Keratinocyte (primary cell): ENCODE results near the gene TGFBI. TPM values are rescaled to one million over a fixed set of nuclear protein-coding genes. Genes with fewer than 3 reads are reported as not detected.

Source experiments
- DNase-seq: peaks from one replicate; pipeline ENCODE4 v3.0.0-alpha.2; 2011; ENCODE audit warnings: low read depth, missing footprints, low spot score
- FAIRE-seq: peaks from 2 replicates; lab custom pipeline; 2011; peaks lifted over from hg19 to GRCh38; lab: Jason Lieb, UNC
- H2AFZ ChIP-seq: 2 replicates; pipeline ENCODE4 v1.6.0; 2012; ENCODE audit warnings: low read length, control low read depth, inconsistent platforms; ENCODE audit not compliant: control insufficient read depth
- H3K27ac ChIP-seq: 2 replicates; pipeline ENCODE4 v1.5.1; 2011; ENCODE audit warnings: low read length; ENCODE audit not compliant: control insufficient read depth, insufficient read depth
- H3K27me3 ChIP-seq: 3 replicates; pipeline ENCODE4 v1.6.0; 2011; ENCODE audit warnings: low read length; ENCODE audit not compliant: control insufficient read depth, insufficient read depth; ENCODE audit errors: extremely low read depth
- H3K36me3 ChIP-seq, 2 experiments: 2 replicates in 1 of 2; 3 replicates in 1 of 2; pipeline ENCODE4 v1.5.1; 2011; ENCODE audit warnings: low read length in 2 of 2, mild to moderate bottlenecking in 1 of 2; ENCODE audit not compliant: control insufficient read depth in 2 of 2, insufficient read depth in 2 of 2; ENCODE audit errors: extremely low read depth in 1 of 2
- H3K4me1 ChIP-seq: 3 replicates; pipeline ENCODE4 v1.5.1; 2011; ENCODE audit warnings: low read length; ENCODE audit not compliant: control insufficient read depth, insufficient read depth; ENCODE audit errors: extremely low read depth
- H3K4me2 ChIP-seq: 3 replicates; pipeline ENCODE4 v1.6.0; 2011; ENCODE audit warnings: low read depth, low read length; ENCODE audit not compliant: control insufficient read depth, insufficient read depth; ENCODE audit errors: extremely low read depth
- H3K4me3 ChIP-seq, 3 experiments: fragments of 200-600 bp in 1 of 3; sonication (generic) in 1 of 3; 2 replicates in 2 of 3; 3 replicates in 1 of 3; pipeline ENCODE4 v1.5.1; 2011 to 2016; ENCODE audit warnings: low read length in 3 of 3, mild to moderate bottlenecking in 3 of 3, control low read depth in 2 of 3, inconsistent platforms in 1 of 3, low read depth in 1 of 3, mixed read lengths in 1 of 3, mixed run types in 1 of 3, moderate library complexity in 1 of 3; ENCODE audit not compliant: control insufficient read depth in 2 of 3, insufficient read depth in 2 of 3; ENCODE audit errors: extremely low read depth in 1 of 3
- H3K79me2 ChIP-seq: 2 replicates; pipeline ENCODE4 v1.6.0; 2012; ENCODE audit warnings: low read length; ENCODE audit not compliant: control insufficient read depth, insufficient read depth
- H3K9ac ChIP-seq: 3 replicates; pipeline ENCODE4 v1.6.0; 2011; ENCODE audit warnings: low read length; ENCODE audit not compliant: control insufficient read depth, insufficient read depth; ENCODE audit errors: extremely low read depth
- H3K9me1 ChIP-seq: 3 replicates; pipeline ENCODE4 v1.6.0; 2011; ENCODE audit warnings: low read length; ENCODE audit not compliant: control insufficient read depth, insufficient read depth; ENCODE audit errors: extremely low read depth
- H3K9me3 ChIP-seq: 2 replicates; pipeline ENCODE4 v1.5.1; 2012; ENCODE audit warnings: low read depth, low read length; ENCODE audit not compliant: control insufficient read depth
- H4K20me1 ChIP-seq: 3 replicates; pipeline ENCODE4 v1.6.0; 2011; ENCODE audit warnings: low read length; ENCODE audit not compliant: control insufficient read depth, insufficient read depth; ENCODE audit errors: extremely low read depth
- EZH2 ChIP-seq: IDR thresholded peaks from one replicate; pipeline ENCODE4 v1.6.1; 2012; ENCODE audit warnings: inconsistent platforms, mild to moderate bottlenecking, low read length, moderate library complexity
- dilution Hi-C: fragments of 300-500 bp; cut with MboI; formaldehyde crosslinking; loops from one replicate; pipeline ENCODE4 v1.7.0; 2020; ENCODE audit warnings: low sequenced_read_pairs; ENCODE audit not compliant: extremely low pct_ligation_motif_present
- polyA plus RNA-seq, 5 experiments: library from polyadenylated mRNA; depleted of rRNA in 3 of 5; stranded (reverse) in 3 of 5; stranded (forward) in 1 of 5; unstranded in 1 of 5; fragments of >200 nt; gene quantifications; 1 replicate in 1 of 5; 2 replicates in 3 of 5; 3 replicates in 1 of 5; pipeline versions ENCODE4 v1.2.1 to v1.2.3, GENCODE V29; 2011 to 2012; ENCODE audit warnings: missing spikeins in 2 of 5, low read depth in 1 of 5, low replicate concordance in 1 of 5
- TF ChIP-seq, protein P1 (sequence below), 3 experiments: IDR thresholded peaks in 1 of 3; conservative IDR thresholded peaks in 1 of 3; optimal IDR thresholded peaks in 1 of 3; 2 replicates in 2 of 3; 3 replicates in 1 of 3; pipeline versions ENCODE3 to v1.5.1; 2011; ENCODE audit warnings: low read length in 3 of 3, mild to moderate bottlenecking in 3 of 3, moderate library complexity in 2 of 3, control low read depth in 1 of 3, inconsistent platforms in 1 of 3; ENCODE audit not compliant: insufficient read depth in 2 of 3; ENCODE audit errors: extremely low read depth in 1 of 3

The TGFBI gene
- polyA plus RNA-seq, 1 donor (not counting 4 experiments of a cell fraction or from before 2014, with no cell fraction given): 270 TPM

DNA sequence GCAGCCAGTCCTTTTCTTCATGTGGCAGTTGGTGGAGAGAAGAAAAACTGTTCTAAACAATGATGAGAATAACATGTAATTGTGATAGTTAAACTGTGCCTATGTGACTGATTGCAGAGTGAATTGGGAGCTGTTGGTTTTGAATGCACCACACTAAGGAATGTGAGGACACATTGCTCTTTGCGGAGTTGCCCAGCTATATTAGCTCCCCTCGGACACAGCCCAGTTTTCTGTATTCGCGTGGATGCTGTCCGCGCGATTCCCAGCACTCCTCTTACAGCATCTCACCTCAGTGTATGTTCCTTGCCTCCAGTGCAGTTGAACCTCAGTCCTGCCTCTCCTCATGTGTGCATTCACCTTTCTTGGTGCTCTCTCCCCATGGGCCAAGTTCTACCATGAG, 32.2 kb downstream of the TGFBI start:
- DNase-seq: no peak
- Histone ChIP-seq H3K27ac (no peak overlapping the region), H3K4me3 (no peak overlapping the region), H3K4me1 (no peaks in the 10 kb centered on the region), H3K4me2 (no peak overlapping the region), H2AFZ (no peak overlapping the region), H3K79me2 (no peaks in the 10 kb centered on the region), H4K20me1 (no peaks in the 10 kb centered on the region), H3K27me3 (no peaks in the 10 kb centered on the region), H3K9ac (no peak overlapping the region), H3K9me1 (no peaks in the 10 kb centered on the region), H3K36me3 (peaks cover 38 to 42% of the 10 kb centered on the region in 2 experiments), H3K9me3 (no peaks in the 10 kb centered on the region)
- TF ChIP-seq EZH2: no peak
- no peak for FAIRE-seq
- dilution Hi-C loops: no loop called here

DNA sequence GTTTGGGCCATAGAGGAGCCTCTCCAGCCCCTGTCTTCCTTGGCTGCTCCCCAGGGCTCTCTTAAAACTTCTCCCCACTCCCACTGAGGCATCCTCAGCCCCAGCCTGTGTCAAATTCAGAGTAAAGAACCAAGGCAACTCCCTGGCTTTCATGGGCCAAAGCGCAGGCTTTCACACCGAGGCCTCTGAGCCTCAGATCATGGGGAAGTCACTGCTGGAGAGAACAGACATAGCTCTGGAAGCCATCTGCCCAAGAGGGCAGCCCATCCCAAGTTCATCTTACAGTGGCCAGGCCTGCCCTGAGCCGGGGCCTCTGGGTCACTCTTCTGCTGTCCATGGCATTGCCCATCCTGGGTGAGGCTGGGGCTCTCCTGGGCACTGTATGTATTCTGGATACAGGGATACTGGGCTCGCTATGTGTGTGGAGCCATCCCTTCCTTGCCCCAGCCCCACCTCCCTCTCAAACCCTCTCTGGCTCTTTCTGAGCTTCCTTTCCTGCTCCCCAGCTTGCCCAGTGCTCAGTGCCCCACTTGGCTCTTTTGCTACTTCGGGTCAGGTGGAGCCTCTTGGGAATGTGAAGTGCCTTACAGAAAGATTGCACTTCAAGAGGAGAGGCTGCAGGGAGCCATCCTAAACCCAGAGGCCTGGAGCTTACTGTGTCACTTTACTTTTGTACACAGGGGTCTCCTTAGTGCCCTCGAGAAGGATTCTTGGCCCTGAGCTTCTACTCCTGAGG, 33.0 kb downstream of the TGFBI start:
- TF ChIP-seq, protein P1, sequence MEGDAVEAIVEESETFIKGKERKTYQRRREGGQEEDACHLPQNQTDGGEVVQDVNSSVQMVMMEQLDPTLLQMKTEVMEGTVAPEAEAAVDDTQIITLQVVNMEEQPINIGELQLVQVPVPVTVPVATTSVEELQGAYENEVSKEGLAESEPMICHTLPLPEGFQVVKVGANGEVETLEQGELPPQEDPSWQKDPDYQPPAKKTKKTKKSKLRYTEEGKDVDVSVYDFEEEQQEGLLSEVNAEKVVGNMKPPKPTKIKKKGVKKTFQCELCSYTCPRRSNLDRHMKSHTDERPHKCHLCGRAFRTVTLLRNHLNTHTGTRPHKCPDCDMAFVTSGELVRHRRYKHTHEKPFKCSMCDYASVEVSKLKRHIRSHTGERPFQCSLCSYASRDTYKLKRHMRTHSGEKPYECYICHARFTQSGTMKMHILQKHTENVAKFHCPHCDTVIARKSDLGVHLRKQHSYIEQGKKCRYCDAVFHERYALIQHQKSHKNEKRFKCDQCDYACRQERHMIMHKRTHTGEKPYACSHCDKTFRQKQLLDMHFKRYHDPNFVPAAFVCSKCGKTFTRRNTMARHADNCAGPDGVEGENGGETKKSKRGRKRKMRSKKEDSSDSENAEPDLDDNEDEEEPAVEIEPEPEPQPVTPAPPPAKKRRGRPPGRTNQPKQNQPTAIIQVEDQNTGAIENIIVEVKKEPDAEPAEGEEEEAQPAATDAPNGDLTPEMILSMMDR (optimal IDR thresholded peaks at IDR 0.05 in 1 of 3, IDR thresholded peaks at IDR 0.05 in 1 of 3, conservative IDR thresholded peaks at IDR 0.05 in 1 of 3; ENCODE audit: extremely low read depth in 1 of 3, insufficient read depth in 2 of 3, low read length in 3 of 3): no peak
- no peak for TF ChIP-seq EZH2
- Histone ChIP-seq H3K27me3 (no peaks in the 10 kb centered on the region), H3K9me3 (no peaks in the 10 kb centered on the region), H3K27ac (no peak overlapping the region), H3K4me2 (no peak overlapping the region), H4K20me1 (no peaks in the 10 kb centered on the region), H3K79me2 (no peaks in the 10 kb centered on the region), H3K36me3 (peaks cover 38 to 40% of the 10 kb centered on the region in 2 experiments), H3K4me3 (no peak overlapping the region), H2AFZ (no peak overlapping the region), H3K9ac (no peak overlapping the region), H3K9me1 (no peaks in the 10 kb centered on the region), H3K4me1 (no peaks in the 10 kb centered on the region)
- FAIRE-seq (no peak), DNase-seq (no peak)
- dilution Hi-C loops: no loop called here
